AG04450 (cell line): ENCODE measurements around the gene SSH3. TPM values are rescaled to one million over a fixed set of nuclear protein-coding genes. Genes with fewer than 3 reads are reported as not detected.

Source experiments
- CTCF ChIA-PET: fragments of 300-600, 350-600 bp; formaldehyde crosslinking; extraction: SDS; loops from one replicate; lab custom pipeline; 2022; ENCODE audit warnings: antibody characterized with exemption, inconsistent platforms; lab: Charles Lee
- POLR2A ChIA-PET: fragments of 350-600 bp; formaldehyde crosslinking; extraction: SDS; loops from one replicate; lab custom pipeline; 2021; ENCODE audit warnings: antibody characterized with exemption, inconsistent platforms; lab: Yijun Ruan, JAX
- DNase-seq: peaks from one replicate; pipeline ENCODE4 v3.0.0-alpha.2; 2011; ENCODE audit warnings: low read depth, low spot score
- H3K27ac ChIP-seq: one replicate; pipeline ENCODE4 v1.5.1; 2012; ENCODE audit warnings: low read depth, low read length, control low read depth
- H3K27me3 ChIP-seq: one replicate; pipeline ENCODE4 v1.6.0; 2012; ENCODE audit warnings: low read length; ENCODE audit not compliant: control insufficient read depth, insufficient read depth
- H3K4me3 ChIP-seq: 2 replicates; pipeline ENCODE4 v1.5.1; 2011; ENCODE audit warnings: mild to moderate bottlenecking, low read depth, low read length, control low read depth
- H3K9me3 ChIP-seq: 2 replicates; pipeline ENCODE4 v1.5.1; 2012; ENCODE audit warnings: low read length; ENCODE audit not compliant: control insufficient read depth, insufficient read depth
- CTCF ChIP-seq: IDR thresholded peaks from 2 replicates; pipeline ENCODE4 v1.5.1; 2011; ENCODE audit warnings: low read depth, low read length, control low read depth, inconsistent platforms
- polyA plus RNA-seq: library from polyadenylated mRNA; depleted of rRNA; stranded (reverse); fragments of >200 nt; gene quantifications from 2 replicates; pipeline ENCODE4 v1.2.3, GENCODE V29; 2011

Gene SSH3
- polyA plus RNA-seq, 1 experiment, result 16.5 TPM

GRCh38 chr11:67320691-67321090, 17.4 kb downstream of the SSH3 start:
- H3K9me3 ChIP-seq, result no peaks in the 10 kb centered on the region; the same call in 1 of the 2 replicates
- TF ChIP-seq CTCF, result no peak
- H3K27ac ChIP-seq, result no peak overlapping the region
- no peak overlapping the region for H3K4me3 ChIP-seq
- POLR2A ChIA-PET, result interaction anchor here (0.6 to 1.1 kb wide), 2 partner anchors 31 to 43 kb away, joined by 3 read pairs; partner anchors contain the start of gene ANKRD13D
- CTCF ChIA-PET, result interaction anchor here (0.6 to 5.1 kb wide), 7 partner anchors 25 to 66 kb away, joined by 3 to 71 read pairs (median 9); no protein-coding TSS in a partner anchor
- DNase-seq, result no peak
- H3K27me3 ChIP-seq, result no peaks in the 10 kb centered on the region

GRCh38 chr11:67321313-67321871, 18.1 kb downstream of the SSH3 start:
- ChIA-PET CTCF (interaction anchor here (1.1 to 5.1 kb wide), 4 partner anchors 30 to 60 kb away, joined by 4 to 71 read pairs (median 14); no protein-coding TSS in a partner anchor), POLR2A (interaction anchor here (0.6 kb wide), 1 partner anchor 43 kb away, joined by 3 read pairs; no protein-coding TSS in a partner anchor)
- Histone ChIP-seq H3K27me3 (no peaks in the 10 kb centered on the region), H3K27ac (no peak overlapping the region), H3K9me3 (no peaks in the 10 kb centered on the region; the same call in 1 of the 2 replicates), H3K4me3 (no peak overlapping the region)
- TF ChIP-seq CTCF, result no peak
- no peak for DNase-seq

- H3K27me3 ChIP-seq, result no peaks in the 10 kb centered on the region
- ChIA-PET CTCF (interaction anchor here (0.5 to 3.1 kb wide), 4 partner anchors 29 to 61 kb away, joined by 4 to 16 read pairs (median 6); no protein-coding TSS in a partner anchor), POLR2A (no interaction called here)
- H3K27ac ChIP-seq, result no peak overlapping the region
- no peak for TF ChIP-seq CTCF
- DNase-seq, result no peak
- H3K9me3 ChIP-seq, result no peaks in the 10 kb centered on the region; the same call in 1 of the 2 replicates
- no peak overlapping the region for H3K4me3 ChIP-seq
Observed at GRCh38 chr11:67322049-67322448, 18.7 kb downstream of the SSH3 start.

GRCh38 chr11:67323526-67323925, 20.2 kb downstream of the SSH3 start:
- Histone ChIP-seq H3K4me3 (no peak overlapping the region), H3K27ac (no peak overlapping the region), H3K9me3 (no peaks in the 10 kb centered on the region), H3K27me3 (no peaks in the 10 kb centered on the region)
- POLR2A ChIA-PET, result no interaction called here
- TF ChIP-seq CTCF, result no peak
- CTCF ChIA-PET, result interaction anchor here (1.1 to 3.1 kb wide), 5 partner anchors 22 to 59 kb away, joined by 3 to 16 read pairs (median 4); no protein-coding TSS in a partner anchor
- DNase-seq, result no peak
